Parathyroid adenoma (tissue), 2 donors: Measurements from ENCODE around the gene CD84.
"Not testable (repeated sequence)": the region's sequence is repeated elsewhere in the genome, so short reads cannot be mapped to it uniquely, and the experiment has no call there.

Source experiments
- H2AFZ ChIP-seq: fragments of 300-600 bp; sonication (generic); one replicate; pipeline ENCODE4 v1.7.0; 2017; ENCODE audit warnings: antibody characterized with exemption, mild to moderate bottlenecking
- H3K27ac ChIP-seq: fragments of 300-600 bp; sonication (generic); one replicate; pipeline ENCODE4 v1.7.0; 2017
- H3K27me3 ChIP-seq: fragments of 300-600 bp; sonication (generic); one replicate; pipeline ENCODE4 v1.7.0; 2017; ENCODE audit warnings: low read length; ENCODE audit not compliant: control insufficient read depth, insufficient read depth
- H3K36me3 ChIP-seq: fragments of 300-600 bp; sonication (generic); one replicate; pipeline ENCODE4 v1.7.0; 2017; ENCODE audit warnings: low read length; ENCODE audit not compliant: control insufficient read depth, insufficient read depth
- H3K4me1 ChIP-seq: fragments of 300-600 bp; sonication (generic); one replicate; pipeline ENCODE4 v1.7.0; 2017; ENCODE audit warnings: control low read depth
- H3K4me2 ChIP-seq: fragments of 300-600 bp; sonication (generic); one replicate; pipeline ENCODE4 v1.7.0; 2017; ENCODE audit warnings: low read length
- H3K4me3 ChIP-seq: fragments of 300-600 bp; sonication (generic); one replicate; pipeline ENCODE4 v1.7.0; 2017; ENCODE audit warnings: low read depth, low read length
- H3K79me2 ChIP-seq: fragments of 300-600 bp; sonication (generic); one replicate; pipeline ENCODE4 v1.7.0; 2017; ENCODE audit warnings: control low read depth
- H3K9ac ChIP-seq: fragments of 300-600 bp; sonication (generic); one replicate; pipeline ENCODE4 v1.7.0; 2017; ENCODE audit warnings: mild to moderate bottlenecking
- H3K9me3 ChIP-seq: fragments of 300-600 bp; sonication (generic); one replicate; pipeline ENCODE4 v1.7.0; 2017; ENCODE audit warnings: low read length; ENCODE audit not compliant: control insufficient read depth
- TF ChIP-seq, protein P1 (sequence below): fragments of 300-600 bp; sonication (generic); IDR thresholded peaks from one replicate; pipeline ENCODE4 v1.7.0; 2017; ENCODE audit warnings: antibody characterized with exemption, mild to moderate bottlenecking
- donor health status: primary hyperparathyroidism.

Gene CD84

DNA sequence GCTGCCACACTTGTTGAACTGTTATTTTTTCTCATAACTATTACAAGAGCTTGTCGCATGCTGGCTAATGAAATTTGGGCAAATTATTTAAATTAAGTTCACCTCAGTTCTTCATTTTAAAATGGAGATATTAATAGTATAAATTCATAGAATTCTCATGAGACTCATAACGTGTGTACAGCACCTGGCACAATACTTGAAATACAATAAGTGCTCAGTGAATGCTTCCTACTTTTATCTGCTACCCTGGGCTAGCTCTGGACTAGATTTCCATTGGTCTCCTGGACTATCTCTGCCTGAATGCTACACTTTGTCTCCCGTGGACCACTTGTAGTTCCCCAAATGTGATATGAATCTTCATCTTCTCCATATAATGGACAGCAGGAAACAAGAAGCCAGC is 57.2 kb downstream of the CD84 start:
- Histone ChIP-seq H3K27me3 (no peaks in the 10 kb centered on the region), H3K4me2 (no peak overlapping the region), H3K36me3 (no peaks in the 10 kb centered on the region), H3K4me3 (no peak overlapping the region), H3K9ac (no peak overlapping the region), H3K27ac (no peak overlapping the region), H3K4me1 (no peaks in the 10 kb centered on the region), H3K79me2 (no peaks in the 10 kb centered on the region), H2AFZ (no peak overlapping the region), H3K9me3 (no peaks in the 10 kb centered on the region)
- TF ChIP-seq, protein P1, sequence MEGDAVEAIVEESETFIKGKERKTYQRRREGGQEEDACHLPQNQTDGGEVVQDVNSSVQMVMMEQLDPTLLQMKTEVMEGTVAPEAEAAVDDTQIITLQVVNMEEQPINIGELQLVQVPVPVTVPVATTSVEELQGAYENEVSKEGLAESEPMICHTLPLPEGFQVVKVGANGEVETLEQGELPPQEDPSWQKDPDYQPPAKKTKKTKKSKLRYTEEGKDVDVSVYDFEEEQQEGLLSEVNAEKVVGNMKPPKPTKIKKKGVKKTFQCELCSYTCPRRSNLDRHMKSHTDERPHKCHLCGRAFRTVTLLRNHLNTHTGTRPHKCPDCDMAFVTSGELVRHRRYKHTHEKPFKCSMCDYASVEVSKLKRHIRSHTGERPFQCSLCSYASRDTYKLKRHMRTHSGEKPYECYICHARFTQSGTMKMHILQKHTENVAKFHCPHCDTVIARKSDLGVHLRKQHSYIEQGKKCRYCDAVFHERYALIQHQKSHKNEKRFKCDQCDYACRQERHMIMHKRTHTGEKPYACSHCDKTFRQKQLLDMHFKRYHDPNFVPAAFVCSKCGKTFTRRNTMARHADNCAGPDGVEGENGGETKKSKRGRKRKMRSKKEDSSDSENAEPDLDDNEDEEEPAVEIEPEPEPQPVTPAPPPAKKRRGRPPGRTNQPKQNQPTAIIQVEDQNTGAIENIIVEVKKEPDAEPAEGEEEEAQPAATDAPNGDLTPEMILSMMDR: no peak

DNA sequence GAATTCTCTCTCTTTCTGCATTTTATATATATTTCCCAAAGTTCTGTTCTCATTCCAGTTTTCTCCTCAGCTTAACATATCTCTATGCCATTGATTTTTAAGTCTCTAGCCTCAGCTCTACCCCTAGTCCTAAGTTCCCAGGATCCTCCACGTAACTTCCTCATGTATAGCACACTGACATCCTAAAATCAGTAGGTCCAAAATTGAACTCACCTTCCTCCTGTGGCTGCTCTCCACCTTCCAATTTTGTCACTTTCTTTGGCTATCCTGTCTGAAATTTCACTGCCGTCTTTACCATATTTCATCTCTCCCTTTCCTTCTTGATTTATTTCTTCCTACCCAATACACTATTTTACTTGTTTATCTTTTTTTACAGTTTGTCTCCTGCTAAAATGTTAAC is 57.7 kb downstream of the CD84 start:
- Histone ChIP-seq H3K27me3 (no peaks in the 10 kb centered on the region), H3K4me1 (no peaks in the 10 kb centered on the region), H2AFZ (no peak overlapping the region), H3K36me3 (no peaks in the 10 kb centered on the region), H3K9me3 (no peaks in the 10 kb centered on the region), H3K27ac (no peak overlapping the region), H3K9ac (no peak overlapping the region), H3K79me2 (no peaks in the 10 kb centered on the region), H3K4me3 (no peak overlapping the region), H3K4me2 (no peak overlapping the region)
- TF ChIP-seq, protein P1: no peak

DNA sequence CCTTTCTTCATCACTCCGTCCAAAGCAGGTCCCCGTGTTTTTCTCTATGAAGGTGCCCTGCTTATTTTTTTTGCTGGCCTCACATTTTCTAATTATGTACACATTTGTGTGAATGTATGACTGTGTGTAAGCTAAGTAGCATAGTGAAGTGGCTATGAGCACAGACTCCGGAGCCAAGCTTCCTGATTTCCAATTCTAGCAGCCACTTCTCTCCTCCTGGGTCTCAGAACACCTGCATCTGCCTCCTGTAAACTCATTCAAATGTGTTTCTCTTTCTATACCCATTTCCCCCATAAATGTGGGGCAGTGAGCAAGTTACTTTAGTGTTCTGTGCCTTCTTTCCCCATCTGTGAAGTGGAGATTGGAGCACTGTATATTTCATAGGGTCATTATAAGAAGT is 58.3 kb downstream of the CD84 start:
- H3K79me2 ChIP-seq: no peaks in the 10 kb centered on the region
- no peaks in the 10 kb centered on the region for H3K9me3 ChIP-seq
- H3K4me2 ChIP-seq: no peak overlapping the region
- H3K4me3 ChIP-seq: no peak overlapping the region
- H3K27me3 ChIP-seq: no peaks in the 10 kb centered on the region
- H2AFZ ChIP-seq: no peak overlapping the region
- H3K4me1 ChIP-seq: no peaks in the 10 kb centered on the region
- no peak overlapping the region for H3K9ac ChIP-seq
- TF ChIP-seq, protein P1: no peak
- no peaks in the 10 kb centered on the region for H3K36me3 ChIP-seq
- H3K27ac ChIP-seq: no peak overlapping the region

DNA sequence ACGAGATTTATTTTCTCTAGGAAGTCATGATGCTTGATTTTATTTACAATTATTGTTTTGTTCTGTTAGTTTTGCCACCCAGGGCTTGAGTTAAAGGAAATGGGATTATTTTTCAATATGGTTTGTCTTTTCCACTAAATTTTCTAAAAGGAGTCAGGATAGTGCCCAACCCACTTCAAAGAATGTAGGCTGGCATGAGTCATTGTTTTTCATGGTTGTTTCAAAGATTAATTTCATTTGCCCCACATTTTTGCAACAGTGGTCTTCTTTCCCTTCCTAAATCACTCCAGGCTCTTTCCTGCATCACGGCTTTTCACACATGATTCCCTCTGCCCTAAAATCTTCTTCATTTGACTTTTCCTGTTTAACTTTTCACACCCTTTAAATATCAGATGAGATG is 58.7 kb downstream of the CD84 start:
- H3K4me2 ChIP-seq: no peak overlapping the region
- H3K27me3 ChIP-seq: no peaks in the 10 kb centered on the region
- no peaks in the 10 kb centered on the region for H3K36me3 ChIP-seq
- H3K27ac ChIP-seq: no peak overlapping the region
- H3K79me2 ChIP-seq: no peaks in the 10 kb centered on the region
- no peaks in the 10 kb centered on the region for H3K4me1 ChIP-seq
- no peaks in the 10 kb centered on the region for H3K9me3 ChIP-seq
- TF ChIP-seq, protein P1: no peak
- no peak overlapping the region for H3K4me3 ChIP-seq
- no peak overlapping the region for H2AFZ ChIP-seq
- H3K9ac ChIP-seq: no peak overlapping the region

DNA sequence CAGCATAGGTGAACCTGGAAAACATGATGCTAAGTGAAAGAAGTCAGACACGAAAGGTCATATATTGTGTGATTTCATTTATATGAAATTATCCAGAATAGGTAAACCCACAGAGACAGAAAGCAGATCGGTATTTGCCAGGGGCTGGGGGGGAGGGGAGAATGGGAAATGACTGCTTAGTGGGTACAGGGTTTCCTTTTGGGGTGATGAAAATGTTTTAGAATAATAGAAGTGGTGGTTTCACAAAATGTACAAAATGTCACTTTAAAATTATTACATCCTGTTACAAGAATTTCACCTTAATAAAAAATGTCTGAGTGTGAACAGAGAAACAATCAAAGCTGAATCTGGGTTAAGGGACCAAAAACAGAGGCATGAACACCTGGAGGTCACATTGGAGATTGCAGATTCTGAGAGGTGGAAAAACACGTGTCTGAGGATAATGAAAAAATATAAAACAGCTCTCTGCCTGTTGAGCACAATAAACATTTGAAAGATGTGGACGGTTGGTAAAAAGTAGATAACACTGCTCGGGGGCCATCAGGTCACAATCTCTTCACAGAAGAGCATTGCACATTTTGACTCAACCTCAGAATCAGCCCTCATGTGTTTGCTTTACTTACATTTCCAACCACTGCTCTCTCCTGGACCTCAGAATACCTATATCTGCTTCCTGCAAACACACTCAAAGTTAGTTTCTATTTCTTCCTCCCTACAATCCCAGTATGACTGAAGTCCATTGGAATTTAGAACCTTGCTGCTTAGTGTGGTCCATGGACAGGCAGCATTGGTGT is 59.5 kb downstream of the CD84 start:
- no peak overlapping the region for H2AFZ ChIP-seq
- TF ChIP-seq, protein P1: no peak
- no peaks in the 10 kb centered on the region for H3K27me3 ChIP-seq
- no peak overlapping the region for H3K9ac ChIP-seq
- no peak overlapping the region for H3K4me3 ChIP-seq
- no peaks in the 10 kb centered on the region for H3K79me2 ChIP-seq
- no peak overlapping the region for H3K4me2 ChIP-seq
- no peaks in the 10 kb centered on the region for H3K9me3 ChIP-seq
- no peaks in the 10 kb centered on the region for H3K36me3 ChIP-seq
- H3K27ac ChIP-seq: no peak overlapping the region
- H3K4me1 ChIP-seq: no peaks in the 10 kb centered on the region

DNA sequence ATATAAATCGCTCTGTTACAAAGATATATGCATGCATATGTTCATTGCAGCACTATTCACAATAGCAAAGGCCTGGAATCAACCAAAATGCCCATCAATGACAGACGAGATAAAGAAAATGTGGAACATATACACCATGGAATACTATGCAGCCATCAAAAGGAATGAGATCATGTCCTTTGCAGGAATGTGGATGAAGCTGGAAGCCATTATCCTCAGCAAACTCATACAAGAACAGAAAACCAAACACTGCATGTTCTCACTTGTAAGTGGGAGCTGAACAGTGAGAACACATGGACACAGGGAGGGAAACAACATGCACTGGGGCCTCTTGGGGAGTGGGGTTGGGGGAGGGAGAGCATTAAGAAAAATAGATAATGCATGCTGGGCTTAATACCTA is 61.8 kb downstream of the CD84 start:
- H3K36me3 ChIP-seq, H3K4me3 ChIP-seq, H3K4me1 ChIP-seq, H3K79me2 ChIP-seq, H3K9me3 ChIP-seq, H2AFZ ChIP-seq, H3K27ac ChIP-seq, H3K27me3 ChIP-seq, H3K9ac ChIP-seq, H3K4me2 ChIP-seq: not testable (repeated sequence)

DNA sequence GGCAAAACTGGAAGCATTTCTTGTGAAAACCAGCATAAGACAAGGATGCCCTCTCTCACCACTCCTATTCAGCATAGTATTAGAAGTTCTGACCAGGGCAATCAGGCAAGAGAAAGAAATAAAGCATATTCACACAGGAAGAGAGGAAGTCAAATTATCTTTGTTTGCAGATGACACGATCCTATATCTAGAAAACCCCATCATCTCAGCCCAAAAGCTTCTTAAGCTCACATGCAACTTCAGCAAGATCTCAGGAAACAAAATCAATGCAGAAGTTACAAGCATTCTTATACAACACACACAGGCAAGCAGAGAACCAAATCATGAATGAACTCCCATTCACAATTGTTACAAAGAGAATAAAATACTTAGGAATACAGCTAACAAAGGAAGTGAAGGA is 63.4 kb downstream of the CD84 start:
- not testable (repeated sequence) for H3K4me2 ChIP-seq, H3K9ac ChIP-seq, H3K27ac ChIP-seq, H3K9me3 ChIP-seq, H3K4me1 ChIP-seq, H3K27me3 ChIP-seq, H3K36me3 ChIP-seq, H3K79me2 ChIP-seq, H2AFZ ChIP-seq, H3K4me3 ChIP-seq
